H1 (cell line): ENCODE measurements around the gene PACSIN1. TPM values are rescaled to one million over a fixed set of nuclear protein-coding genes. Genes with fewer than 3 reads are reported as not detected.

Experiments used
- CTCF ChIA-PET: fragments of 300-600 bp; sonication (Branson Sonifier 250); formaldehyde crosslinking; loops from one replicate; lab custom pipeline; 2021; ENCODE audit not compliant: partially characterized antibody; lab: Charles Lee
- POLR2A ChIA-PET: fragments of 300-600 bp; sonication (Branson Sonifier 250); formaldehyde crosslinking; loops from one replicate; lab custom pipeline; 2021; ENCODE audit warnings: inconsistent platforms; ENCODE audit not compliant: partially characterized antibody; lab: Charles Lee
- DNase-seq, 2 experiments: peaks; one replicate each; pipeline versions ENCODE4 v3.0.0 to v3.0.0-alpha.2; 2010 to 2022; ENCODE audit warnings: low spot score in 2 of 2, low read depth in 1 of 2, mixed read lengths in 1 of 2
- FAIRE-seq: peaks from 2 replicates; lab custom pipeline; 2011; peaks lifted over from hg19 to GRCh38; lab: Jason Lieb, UNC
- H2AFZ ChIP-seq: 2 replicates; pipeline ENCODE4 v1.8.1; 2012; ENCODE audit warnings: low read length, inconsistent platforms
- H2AK5ac ChIP-seq: 2 replicates; pipeline ENCODE4 v1.6.1; 2013; ENCODE audit warnings: low read depth, low read length
- H2BK120ac ChIP-seq: replicated peaks from 2 replicates; pipeline ENCODE3; 2013; ENCODE audit warnings: low read depth, low read length, inconsistent platforms
- H2BK12ac ChIP-seq: 2 replicates; pipeline ENCODE4 v1.6.1; 2013; ENCODE audit warnings: low read depth, low read length
- H2BK15ac ChIP-seq: 2 replicates; pipeline ENCODE4 v1.6.1; 2013; ENCODE audit warnings: low read length
- H2BK20ac ChIP-seq: 2 replicates; pipeline ENCODE4 v1.6.1; 2013; ENCODE audit warnings: low read length
- H2BK5ac ChIP-seq: 2 replicates; pipeline ENCODE4 v1.6.1; 2013; ENCODE audit warnings: low read depth, low read length
- H3K14ac ChIP-seq: 2 replicates; pipeline ENCODE4 v1.6.1; 2013; ENCODE audit warnings: inconsistent platforms; ENCODE audit not compliant: insufficient read length
- H3K18ac ChIP-seq: 2 replicates; pipeline ENCODE4 v1.6.1; 2013; ENCODE audit warnings: low read length; ENCODE audit errors: extremely low read depth
- H3K23ac ChIP-seq: 2 replicates; pipeline ENCODE4 v1.6.1; 2013; ENCODE audit warnings: inconsistent platforms; ENCODE audit not compliant: insufficient read length
- H3K23me2 ChIP-seq: 2 replicates; pipeline ENCODE4 v1.6.1; 2013; ENCODE audit warnings: low read depth, low read length
- H3K27ac ChIP-seq: 2 replicates; pipeline ENCODE4 v1.6.1; 2011; ENCODE audit warnings: low read depth, low read length, inconsistent platforms
- H3K27me3 ChIP-seq, 4 experiments: replicated peaks in 1 of 4; 1 replicate in 1 of 4; 2 replicates in 3 of 4; pipeline versions ENCODE4 v1.6.1 to v1.8.1; 2011 to 2013; ENCODE audit warnings: low read length in 3 of 4, mild to moderate bottlenecking in 3 of 4, inconsistent platforms in 2 of 4, mixed read lengths in 2 of 4, moderate library complexity in 1 of 4; ENCODE audit not compliant: control insufficient read depth in 3 of 4, insufficient read depth in 3 of 4; ENCODE audit errors: extremely low read depth in 1 of 4
- H3K36me3 ChIP-seq, 4 experiments: 2 replicates each; pipeline versions ENCODE4 v1.6.1 to v1.8.1; 2011 to 2013; ENCODE audit warnings: mild to moderate bottlenecking in 4 of 4, low read length in 3 of 4, moderate library complexity in 2 of 4, control low read depth in 1 of 4, inconsistent platforms in 1 of 4; ENCODE audit not compliant: insufficient read depth in 4 of 4, control insufficient read depth in 2 of 4
- H3K4ac ChIP-seq: replicated peaks from 2 replicates; pipeline ENCODE3; 2013; ENCODE audit warnings: low read length, low read depth, mixed read lengths, inconsistent platforms; ENCODE audit not compliant: insufficient read length
- H3K4me1 ChIP-seq, 4 experiments: replicated peaks in 1 of 4; 1 replicate in 1 of 4; 2 replicates in 3 of 4; pipeline versions ENCODE4 v1.6.1 to v1.8.1; 2011 to 2013; ENCODE audit warnings: low read length in 3 of 4, inconsistent platforms in 2 of 4, mixed read lengths in 1 of 4; ENCODE audit not compliant: insufficient read depth in 4 of 4, control insufficient read depth in 3 of 4
- H3K4me2 ChIP-seq, 2 experiments: 2 replicates each; pipeline versions ENCODE4 v1.6.1 to v1.8.1; 2011 to 2013; ENCODE audit warnings: low read depth in 2 of 2, low read length in 2 of 2, control low read depth in 1 of 2, inconsistent platforms in 1 of 2, mild to moderate bottlenecking in 1 of 2; ENCODE audit not compliant: insufficient read depth in 1 of 2
- H3K4me3 ChIP-seq, 4 experiments: fragments of 200-600, 300-600 bp in 1 of 4; sonication (generic), shearing (Covaris generic), sonication (Bioruptor Twin) in 1 of 4; 2 replicates each; pipeline versions ENCODE4 v1.5.1 to v1.8.1; 2011 to 2016; ENCODE audit warnings: low read length in 4 of 4, low read depth in 3 of 4, control low read depth in 2 of 4, inconsistent platforms in 2 of 4, mild to moderate bottlenecking in 2 of 4, mixed read lengths in 1 of 4, moderate library complexity in 1 of 4; ENCODE audit not compliant: insufficient read depth in 2 of 4; ENCODE audit errors: extremely low read depth in 1 of 4
- H3K56ac ChIP-seq: replicated peaks from 2 replicates; pipeline ENCODE3; 2013; ENCODE audit warnings: low read depth, mild to moderate bottlenecking, mixed read lengths, low read length, inconsistent platforms; ENCODE audit not compliant: insufficient read length
- H3K79me1 ChIP-seq: 2 replicates; pipeline ENCODE4 v1.6.1; 2013; ENCODE audit warnings: low read depth, low read length, control low read depth
- H3K79me2 ChIP-seq, 2 experiments: 2 replicates each; pipeline versions ENCODE4 v1.6.1 to v1.8.1; 2012 to 2013; ENCODE audit warnings: low read length in 2 of 2, mild to moderate bottlenecking in 2 of 2, inconsistent platforms in 1 of 2; ENCODE audit not compliant: insufficient read depth in 2 of 2, control insufficient read depth in 1 of 2
- H3K9ac ChIP-seq, 4 experiments: replicated peaks in 1 of 4; 1 replicate in 1 of 4; 2 replicates in 3 of 4; pipeline versions ENCODE4 v1.6.1 to v1.8.1; 2011 to 2013; ENCODE audit warnings: low read depth in 3 of 4, low read length in 3 of 4, control low read depth in 2 of 4, mild to moderate bottlenecking in 2 of 4, moderate library complexity in 2 of 4, inconsistent platforms in 1 of 4; ENCODE audit errors: extremely low read depth in 1 of 4
- H3K9me3 ChIP-seq, 2 experiments: 2 replicates each; pipeline versions ENCODE4 v1.6.1 to v1.8.1; 2012 to 2013; ENCODE audit warnings: mild to moderate bottlenecking in 2 of 2, moderate library complexity in 2 of 2, control low read depth in 1 of 2, inconsistent platforms in 1 of 2, low read depth in 1 of 2, low read length in 1 of 2, mixed read lengths in 1 of 2; ENCODE audit not compliant: insufficient read depth in 2 of 2
- H4K20me1 ChIP-seq, 2 experiments: replicated peaks in 1 of 2; 2 replicates each; pipeline versions ENCODE3 to v1.8.1; 2011 to 2013; ENCODE audit warnings: inconsistent platforms in 2 of 2, low read length in 2 of 2, mild to moderate bottlenecking in 1 of 2; ENCODE audit not compliant: insufficient read depth in 2 of 2, control insufficient read depth in 1 of 2
- H4K5ac ChIP-seq: 2 replicates; pipeline ENCODE4 v1.6.1; 2013; ENCODE audit warnings: low read length, low read depth, mixed read lengths, inconsistent platforms; ENCODE audit not compliant: insufficient read length
- H4K8ac ChIP-seq: 2 replicates; pipeline ENCODE4 v1.8.0; 2013; ENCODE audit warnings: mild to moderate bottlenecking, moderate library complexity, low read length, inconsistent platforms; ENCODE audit not compliant: insufficient read depth; ENCODE audit errors: extremely low read depth
- H4K91ac ChIP-seq: replicated peaks from 2 replicates; pipeline ENCODE3; 2013; ENCODE audit warnings: low read length, mixed read lengths, inconsistent platforms; ENCODE audit not compliant: insufficient read length
- ATF3 ChIP-seq: IDR thresholded peaks from 2 replicates; pipeline ENCODE4 v1.6.1; 2011; ENCODE audit warnings: low read depth, mild to moderate bottlenecking, low read length; ENCODE audit not compliant: insufficient read depth
- BACH1 ChIP-seq: IDR thresholded peaks from 2 replicates; pipeline ENCODE4 v1.6.1; 2012; ENCODE audit warnings: low read length, improper control_type of control experiment
- E2F6 ChIP-seq: IDR thresholded peaks from 2 replicates; pipeline ENCODE4 v1.6.1; 2012; ENCODE audit warnings: inconsistent platforms
- EZH2 ChIP-seq: fragments of 200-600 bp; sonication (generic); IDR thresholded peaks from 2 replicates; pipeline ENCODE4 v1.7.1; 2012; ENCODE audit warnings: low read depth, mild to moderate bottlenecking, moderate library complexity, low read length, inconsistent platforms; ENCODE audit not compliant: severe bottlenecking
- HDAC6 ChIP-seq: IDR thresholded peaks from one replicate; pipeline ENCODE4 v1.7.1; 2012; ENCODE audit warnings: low read depth, mild to moderate bottlenecking, inconsistent platforms, low read length, moderate library complexity
- KDM5A ChIP-seq: fragments of 200-600 bp; IDR thresholded peaks from 2 replicates; pipeline ENCODE4 v1.7.1; 2012; ENCODE audit warnings: mild to moderate bottlenecking, low read length, inconsistent platforms, mixed read lengths
- POU5F1 ChIP-seq: IDR thresholded peaks from 2 replicates; pipeline ENCODE4 v1.6.1; 2011; ENCODE audit warnings: low read depth, mild to moderate bottlenecking, low read length, moderate library complexity
- SIRT6 ChIP-seq: IDR thresholded peaks from one replicate; pipeline ENCODE4 v1.7.1; 2012; ENCODE audit warnings: low read length, inconsistent platforms
- WGBS, 2 experiments: shearing (Covaris generic) in 1 of 2; methylation state at CpG; one replicate each; pipeline versions ENCODE4 v1.1.6 to v1.1.7; 2013 to 2015; ENCODE audit warnings: low lambda C conversion rate in 2 of 2, mixed read lengths in 2 of 2, inconsistent platforms in 1 of 2, low coverage in 1 of 2, missing lambda C conversion rate in 1 of 2; ENCODE audit not compliant: insufficient replicate concordance in 2 of 2, insufficient coverage in 1 of 2, insufficient read length in 1 of 2; ENCODE audit errors: extremely low coverage in 1 of 2, missing lambda C conversion rate in 1 of 2; 5-methylcytosine and 5-hydroxymethylcytosine counted together
- polyA plus RNA-seq, 7 experiments: library from polyadenylated mRNA; depleted of rRNA in 3 of 7; stranded (reverse) in 5 of 7; unstranded in 2 of 7; fragments of >200 nt in 5 of 7; fragments of 200-250 nt in 2 of 7; gene quantifications; 1 replicate in 5 of 7; 2 replicates in 1 of 7; 4 replicates in 1 of 7; pipeline versions ENCODE4 v1.2.1 to v1.2.3, GENCODE V29; 2011 to 2013; ENCODE audit warnings: missing spikeins in 2 of 7, mixed read lengths in 2 of 7
- total RNA-seq: library from RNA; stranded (reverse); fragmentation: NEBNext Ultra II Directional; extraction: Animal tissue kit (Norgen Biotek cat#: 25700); gene quantifications from 2 replicates; pipeline ENCODE4 v1.2.1, GENCODE V29; 2021

PACSIN1 gene
- total and polyA plus RNA-seq, 2 of the 8 experiments (the other 6 are each of a cell fraction or from before 2014, with no cell fraction given), result 5.9 to 11.1 TPM

GRCh38 chr6:34535646-34536045, 69.8 kb downstream of the PACSIN1 start:
- H4K5ac ChIP-seq, result no peak overlapping the region
- no peak overlapping the region for H2AFZ ChIP-seq
- no peak overlapping the region for H2BK12ac ChIP-seq
- DNase-seq (no peak), FAIRE-seq (no peak)
- POLR2A ChIA-PET, result interaction anchor here (0.8 to 1.3 kb wide), 2 partner anchors 8 to 10 kb away, joined by 3 to 4 read pairs; no protein-coding TSS in a partner anchor
- no peaks in the 10 kb centered on the region for H3K9me3 ChIP-seq
- H3K23me2 ChIP-seq, result no peaks in the 10 kb centered on the region
- H2BK20ac ChIP-seq, result no peak overlapping the region
- 92% methylated on average over 11 of the region's 11 CpGs; no CpG with 5 or more reads in 1 of the 2 experiments for WGBS, 2 experiments
- H3K27ac ChIP-seq, result no peak overlapping the region
- H3K36me3 ChIP-seq, result no peaks in the 10 kb centered on the region; a peak in 1 of 8 replicates
- no peak overlapping the region for H3K23ac ChIP-seq
- CTCF ChIA-PET, result interaction anchor here (1.7 to 3.9 kb wide), 4 partner anchors 9 to 76 kb away, joined by 7 to 16 read pairs (median 11); no protein-coding TSS in a partner anchor
- no peaks in the 10 kb centered on the region for H4K20me1 ChIP-seq
- no peak overlapping the region for H2BK15ac ChIP-seq
- no peak overlapping the region for H2BK120ac ChIP-seq
- TF ChIP-seq HDAC6, result no peak
- TF ChIP-seq ATF3, result no peak
- no peak for TF ChIP-seq POU5F1
- no peak for TF ChIP-seq SIRT6
- TF ChIP-seq BACH1, result no peak
- no peak for TF ChIP-seq E2F6
- TF ChIP-seq EZH2, result no peak
- TF ChIP-seq KDM5A, result no peak
- H3K4me2 ChIP-seq, result no peak overlapping the region
- no peaks in the 10 kb centered on the region for H3K79me1 ChIP-seq
- no peak overlapping the region for H3K9ac ChIP-seq
- H3K27me3 ChIP-seq, result no peaks in the 10 kb centered on the region
- no peak overlapping the region for H2AK5ac ChIP-seq
- H3K4me1 ChIP-seq, result peaks cover 0 to 4% (median 2%) of the 10 kb centered on the region in 4 experiments; a peak in 4 of 7 replicates
- H3K56ac ChIP-seq, result no peak overlapping the region
- H3K18ac ChIP-seq, result no peak overlapping the region
- H4K8ac ChIP-seq, result no peak overlapping the region
- H2BK5ac ChIP-seq, result no peak overlapping the region
- H3K4me3 ChIP-seq, result no peak overlapping the region
- H3K79me2 ChIP-seq, result no peaks in the 10 kb centered on the region
- H4K91ac ChIP-seq, result no peak overlapping the region
- H3K14ac ChIP-seq, result no peak overlapping the region
- H3K4ac ChIP-seq, result no peak overlapping the region
